ENCODE results near the gene ATP5ME.
A peak's percentile ranks its signal among the peaks of the same experiment; 100 is the strongest.
"Not testable (repeated sequence)": the region's sequence is repeated elsewhere in the genome, so short reads cannot be mapped to it uniquely, and the experiment has no call there.

Gene ATP5ME, protein sequence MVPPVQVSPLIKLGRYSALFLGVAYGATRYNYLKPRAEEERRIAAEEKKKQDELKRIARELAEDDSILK

DNA sequence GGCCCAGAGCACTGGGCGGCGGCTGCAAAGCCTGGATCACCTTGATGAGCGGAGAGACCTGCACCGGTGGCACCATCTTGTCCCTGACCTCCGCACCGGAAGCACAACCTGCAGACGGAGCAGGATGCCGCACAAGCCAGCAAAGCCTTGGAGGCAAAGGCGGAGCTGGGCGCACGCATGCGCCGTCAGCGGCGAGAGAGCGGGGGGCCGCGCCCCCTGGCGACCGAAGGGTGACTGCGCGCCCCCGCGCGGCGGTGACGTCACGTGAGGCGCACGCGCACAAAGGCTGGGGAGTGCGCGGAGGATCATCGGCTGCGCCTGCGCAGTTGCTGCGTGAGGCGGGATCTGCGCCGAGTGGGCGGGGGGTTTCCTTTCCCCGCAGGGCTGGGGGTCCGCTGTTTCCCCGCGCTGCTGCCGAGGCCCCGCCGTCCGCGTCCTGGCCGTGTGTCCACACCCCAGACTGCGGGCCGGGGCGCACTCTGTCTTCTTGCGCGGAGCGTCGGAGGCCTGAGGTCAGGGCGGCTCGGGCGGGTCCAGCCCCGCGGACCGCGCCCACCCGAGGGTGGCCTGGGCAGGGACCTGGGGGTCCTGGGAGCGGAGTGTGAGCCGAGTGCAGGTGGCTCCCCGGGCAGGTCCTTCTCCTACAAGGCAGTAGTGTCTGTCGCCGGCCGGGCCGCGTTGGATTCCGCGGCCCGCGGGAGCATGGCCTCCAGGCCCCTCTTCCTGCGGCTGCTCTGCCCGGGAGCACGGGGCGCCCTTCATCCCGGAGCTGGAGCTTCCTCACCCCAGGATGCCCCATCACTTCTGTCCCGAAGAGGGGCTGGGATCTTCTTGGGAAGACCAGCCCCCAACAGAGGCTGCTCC lies at the start of gene ATP5ME, which contains the start of gene MYL5:
TSS of gene ATP5ME (minus strand) at position 105 of the 864 bp plus-strand sequence. CDS start at position 76, 29 bp downstream.
TSS of gene MYL5 (plus strand) at position 371 of the 864 bp plus-strand sequence. CDS start 3,485 bp downstream, outside the sequence.
- DNase-seq (ENCODE audit: low spot score) = peak; percentile 96

GRCh38 chr4:722851-723360 lies 48.8 kb upstream of the ATP5ME start:
- DNase-seq (ENCODE audit: low spot score) = no peak

GRCh38 chr4:722169-722725 lies 48.2 kb upstream of the ATP5ME start:
- DNase-seq (ENCODE audit: low spot score) = no peak

- no peak for DNase-seq (ENCODE audit: low spot score)
Observed at GRCh38 chr4:721261-722168, 47.4 kb upstream of the ATP5ME start.

DNA sequence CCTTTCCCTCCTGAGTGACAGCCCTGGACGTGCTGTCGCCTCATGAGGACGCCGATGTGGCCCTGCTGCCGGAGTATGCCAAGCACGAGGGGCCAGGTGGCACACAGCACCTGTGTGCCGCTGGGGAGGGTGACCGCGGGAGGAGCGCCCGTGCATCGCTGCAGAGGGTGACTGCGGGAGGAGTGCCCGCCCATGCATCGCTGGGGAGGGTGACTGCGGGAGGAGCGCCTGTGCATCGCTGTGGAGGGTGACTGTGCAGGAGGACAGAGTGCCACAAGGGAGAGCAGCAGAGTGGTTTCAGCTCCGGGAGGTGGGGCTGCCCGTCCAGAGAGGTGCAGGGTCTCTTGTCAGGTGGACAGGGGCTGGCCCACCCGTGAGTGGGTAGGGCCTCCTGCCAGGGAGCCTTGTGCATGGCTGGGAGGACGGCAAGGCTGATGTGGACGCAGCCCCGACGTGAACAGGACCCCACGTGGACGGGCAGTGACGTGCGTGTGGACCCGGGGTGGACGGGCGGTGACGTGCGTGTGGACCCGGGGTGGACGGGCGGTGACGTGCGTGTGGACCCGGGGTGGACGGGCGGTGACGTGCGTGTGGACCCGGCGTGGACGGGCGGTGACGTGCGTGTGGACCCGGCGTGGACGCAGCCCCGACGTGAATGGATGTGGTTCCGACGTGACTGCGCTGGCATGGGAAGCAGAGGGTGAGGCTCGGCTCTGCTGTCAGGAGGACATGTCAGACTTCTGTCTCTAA lies 46.2 kb upstream of the ATP5ME start:
- DNase-seq (ENCODE audit: low spot score) = peak; percentile 41

DNA sequence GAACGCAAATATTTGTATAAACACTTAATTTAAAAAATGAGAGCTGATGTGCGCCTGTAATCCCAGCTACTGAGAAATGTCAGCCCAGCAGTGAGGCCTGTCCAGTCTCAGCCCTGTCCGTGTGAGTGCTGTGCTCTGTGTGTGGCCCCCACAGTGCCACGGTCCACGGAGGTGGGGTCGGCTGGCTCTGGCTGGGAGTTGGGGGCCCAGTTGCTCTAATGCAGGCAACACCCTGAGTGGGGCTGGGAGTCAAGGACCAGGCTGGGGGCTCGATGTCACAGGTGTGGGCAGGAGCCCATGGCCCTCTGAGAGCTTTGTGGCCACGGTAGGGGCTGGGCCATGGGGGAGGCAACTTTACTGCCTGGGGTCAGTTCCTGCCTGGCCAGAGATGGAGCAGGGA lies 44.4 kb upstream of the ATP5ME start:
- no peak for DNase-seq (ENCODE audit: low spot score)

- no peak for DNase-seq (ENCODE audit: low spot score)
Observed at GRCh38 chr4:717601-718320, 43.7 kb upstream of the ATP5ME start.

DNA sequence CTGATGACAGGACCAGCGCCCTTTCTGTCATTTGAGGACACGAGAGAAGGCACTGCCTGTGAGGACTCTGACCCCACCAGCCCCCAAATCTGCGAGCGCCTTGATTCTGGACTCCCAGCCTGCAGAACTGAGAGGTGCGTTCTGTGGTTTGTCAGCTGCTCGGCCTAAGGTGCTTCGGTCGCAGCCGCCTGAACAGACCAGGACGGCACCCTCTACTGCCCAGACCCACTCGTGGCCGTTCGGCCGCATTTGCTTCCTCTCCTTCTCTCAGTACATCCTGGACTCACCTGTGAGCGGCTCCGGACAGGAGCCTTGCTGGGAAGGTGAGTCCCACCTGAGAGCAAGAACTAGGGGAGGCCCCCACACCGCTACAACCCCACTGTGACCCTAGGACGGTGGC lies 40.0 kb upstream of the ATP5ME start:
- DNase-seq (ENCODE audit: low spot score) = no peak

DNA sequence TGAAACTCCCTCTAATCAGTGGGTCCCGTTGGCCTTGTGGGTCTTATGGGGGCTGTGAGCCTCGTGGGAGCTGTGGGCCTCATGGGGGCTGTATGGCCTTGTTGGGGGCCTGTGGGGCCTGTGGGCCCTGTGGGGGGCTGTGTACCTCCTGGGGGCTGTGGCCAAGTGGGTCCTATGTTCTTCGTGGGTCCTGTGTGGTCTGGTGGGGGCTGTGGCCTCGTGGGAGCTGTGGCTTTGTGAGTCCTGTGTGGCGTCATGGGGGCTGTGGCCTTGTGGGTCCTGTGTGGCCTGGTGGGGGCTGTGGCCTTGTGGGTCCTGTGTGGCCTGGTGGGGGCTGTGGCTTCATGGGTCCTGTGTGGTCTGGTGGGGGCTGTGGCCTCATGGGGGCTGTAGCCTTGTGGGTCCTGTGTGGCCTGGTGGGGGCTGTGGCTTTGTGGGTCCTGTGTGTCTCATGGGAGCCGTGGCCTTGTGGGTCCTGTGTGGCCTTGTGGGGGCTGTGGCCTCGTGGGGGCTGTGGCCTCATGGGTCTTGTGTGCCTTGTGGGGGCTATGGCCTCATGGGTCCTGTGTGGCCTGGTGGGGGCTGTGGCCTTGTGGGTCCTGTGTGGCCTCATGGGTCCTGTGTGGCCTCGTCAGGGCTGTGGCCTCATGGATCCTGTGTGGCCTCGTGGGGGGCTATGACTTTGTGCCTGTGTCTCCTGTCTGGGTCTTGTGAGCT lies 39.0 kb upstream of the ATP5ME start:
- DNase-seq (ENCODE audit: low spot score) = no peak

- no peak for DNase-seq (ENCODE audit: low spot score)
Observed at GRCh38 chr4:712093-712492, 38.0 kb upstream of the ATP5ME start.

- no peak for DNase-seq (ENCODE audit: low spot score)
Observed at GRCh38 chr4:710916-711315, 36.8 kb upstream of the ATP5ME start.

DNA sequence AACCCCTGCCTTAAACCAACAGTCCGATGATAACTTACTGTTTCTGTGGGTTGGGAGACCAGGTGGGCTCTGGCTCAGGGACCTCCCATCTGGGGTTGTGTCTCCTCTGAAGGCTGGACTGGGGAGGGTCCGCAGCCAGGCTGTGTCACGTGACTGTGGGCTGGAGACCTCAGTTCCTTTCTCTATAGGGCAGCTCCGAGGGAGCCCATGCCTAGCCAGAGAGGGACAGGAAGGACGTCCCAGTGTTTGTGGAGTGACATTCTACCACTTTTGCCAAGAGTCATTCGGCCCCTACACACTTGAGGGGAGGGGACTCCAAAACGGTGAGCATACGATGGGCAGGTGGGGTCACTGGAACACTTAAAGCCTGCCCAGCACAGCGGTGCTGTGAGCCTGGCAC lies 36.0 kb upstream of the ATP5ME start:
- no peak for DNase-seq (ENCODE audit: low spot score)

DNA sequence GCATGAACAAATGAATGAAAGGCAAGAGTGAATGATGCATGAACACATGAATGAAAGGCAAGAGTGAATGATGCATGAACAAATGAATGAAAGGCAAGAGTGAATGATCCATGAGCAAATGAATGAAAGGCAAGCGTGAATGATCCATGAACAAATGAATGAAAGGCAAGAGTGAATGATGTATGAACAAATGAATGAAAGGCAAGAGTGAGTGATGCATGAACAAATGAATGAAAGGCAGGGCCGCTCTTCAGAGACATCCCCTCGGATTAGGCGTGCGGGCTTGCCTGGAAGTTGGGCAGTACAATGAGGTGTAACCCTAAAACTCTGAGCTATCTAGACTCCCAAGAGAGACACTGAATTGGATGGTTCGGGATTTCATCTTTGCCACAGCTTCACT lies 35.3 kb upstream of the ATP5ME start:
- DNase-seq (ENCODE audit: low spot score) = no peak

GRCh38 chr4:708631-708933 lies 34.5 kb upstream of the ATP5ME start:
- no peak for DNase-seq (ENCODE audit: low spot score)

- no peak for DNase-seq (ENCODE audit: low spot score)
Observed at GRCh38 chr4:707929-708630, 34.0 kb upstream of the ATP5ME start.

DNA sequence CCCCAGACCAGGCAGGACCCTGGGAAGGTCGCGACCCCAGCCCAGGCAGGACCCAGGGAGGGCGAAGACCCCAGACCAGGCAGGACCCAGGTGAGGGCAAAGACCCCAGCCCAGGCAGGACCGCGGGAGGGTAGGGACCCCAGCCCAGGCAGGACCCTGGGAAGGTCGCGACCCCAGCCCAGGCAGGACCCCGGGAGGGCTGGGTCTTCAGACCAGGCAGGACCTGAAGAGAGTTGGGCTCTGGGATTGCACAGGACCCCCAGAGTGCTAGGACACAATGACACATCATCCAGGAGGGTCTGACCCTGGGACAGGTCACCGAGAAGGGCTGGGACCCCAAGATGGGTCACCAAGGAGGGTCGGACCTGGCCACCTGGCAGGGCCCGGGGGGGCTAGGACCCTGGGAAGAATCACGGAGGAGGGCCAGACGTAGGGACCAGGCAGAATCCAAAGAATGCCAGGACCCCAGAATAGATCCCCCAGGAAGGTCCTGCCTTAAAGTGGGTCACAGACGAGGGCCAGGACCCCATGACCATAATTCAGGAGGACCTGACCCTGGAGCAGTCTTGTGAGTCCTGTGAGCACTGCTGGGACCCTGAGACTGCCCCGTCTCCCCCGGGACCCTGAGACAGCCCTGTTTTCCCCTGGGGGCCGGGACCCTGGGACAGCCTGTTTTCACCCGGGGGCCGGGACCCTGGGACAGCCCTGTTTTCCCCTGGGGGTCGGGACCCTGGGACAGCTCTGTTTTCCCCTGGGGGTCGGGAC lies 32.9 kb upstream of the ATP5ME start:
- DNase-seq (ENCODE audit: low spot score) = no peak

- DNase-seq (ENCODE audit: low spot score) = not testable (repeated sequence)
Observed at GRCh38 chr4:706083-706633, 32.1 kb upstream of the ATP5ME start.

Data from cerebellar cortex (tissue), 1 donor.